Stimulated activated CD8-positive, alpha-beta memory T cell treated with anti-CD3 and anti-CD28 coated beads, Interleukin-4, amount 100 ng/mL, for 1 hour (primary cell): ENCODE results near the gene NDUFV1.
"Not testable (repeated sequence)": the region's sequence is repeated elsewhere in the genome, so short reads cannot be mapped to it uniquely, and the experiment has no call there.

Experiments used
- DNase-seq, 2 donors: peaks; one replicate each; pipeline ENCODE4 v3.0.0-alpha.2; 2020; ENCODE audit warnings: low read depth in 2 of 2, low spot score in 1 of 2

The NDUFV1 gene

DNA sequence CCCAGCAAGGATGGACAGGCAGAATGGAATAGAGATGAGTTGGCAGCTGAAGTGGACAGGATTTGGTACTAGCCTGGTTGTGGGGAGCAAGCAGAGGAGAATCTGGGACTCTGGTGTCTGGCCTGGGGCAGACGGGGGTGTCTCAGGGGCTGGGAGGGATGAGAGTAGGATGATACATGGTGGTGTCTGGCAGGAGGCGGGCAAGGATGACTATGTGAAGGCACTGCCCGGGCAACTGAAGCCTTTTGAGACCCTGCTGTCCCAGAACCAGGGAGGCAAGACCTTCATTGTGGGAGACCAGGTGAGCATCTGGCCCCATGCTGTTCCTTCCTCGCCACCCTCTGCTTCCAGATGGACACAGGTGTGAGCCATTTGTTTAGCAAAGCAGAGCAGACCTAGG is 20.8 kb upstream of the NDUFV1 start:
- no peak for DNase-seq

DNA sequence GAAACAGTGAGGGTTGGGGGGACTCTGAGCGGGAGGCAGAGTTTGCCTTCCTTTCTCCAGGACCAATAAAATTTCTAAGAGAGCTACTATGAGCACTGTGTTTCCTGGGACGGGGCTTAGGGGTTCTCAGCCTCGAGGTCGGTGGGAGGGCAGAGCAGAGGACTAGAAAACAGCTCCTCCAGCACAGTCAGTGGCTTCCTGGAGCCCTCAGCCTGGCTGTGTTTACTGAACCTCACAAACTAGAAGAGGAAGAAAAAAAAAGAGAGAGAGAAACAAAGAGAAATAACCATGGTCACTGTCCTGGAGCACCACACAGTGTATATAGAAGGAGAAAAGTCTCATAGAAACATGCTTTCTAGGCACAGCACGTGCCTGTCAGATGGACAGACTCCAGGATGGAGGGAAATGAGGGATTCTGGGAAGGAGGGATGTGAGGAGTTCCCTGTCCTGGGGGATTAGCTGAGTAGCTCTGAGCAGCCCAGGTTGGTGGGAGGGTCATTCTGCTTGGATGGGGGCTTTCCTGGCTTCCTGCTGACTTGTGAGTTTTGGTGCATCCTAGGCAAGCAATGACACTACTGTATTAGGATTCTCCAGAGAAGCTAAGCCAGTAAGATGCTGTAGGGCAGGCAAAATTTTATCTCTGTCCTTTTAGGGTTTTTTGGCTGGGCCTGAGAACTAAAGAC is 20.0 kb upstream of the NDUFV1 start:
- DNase-seq = no peak

DNA sequence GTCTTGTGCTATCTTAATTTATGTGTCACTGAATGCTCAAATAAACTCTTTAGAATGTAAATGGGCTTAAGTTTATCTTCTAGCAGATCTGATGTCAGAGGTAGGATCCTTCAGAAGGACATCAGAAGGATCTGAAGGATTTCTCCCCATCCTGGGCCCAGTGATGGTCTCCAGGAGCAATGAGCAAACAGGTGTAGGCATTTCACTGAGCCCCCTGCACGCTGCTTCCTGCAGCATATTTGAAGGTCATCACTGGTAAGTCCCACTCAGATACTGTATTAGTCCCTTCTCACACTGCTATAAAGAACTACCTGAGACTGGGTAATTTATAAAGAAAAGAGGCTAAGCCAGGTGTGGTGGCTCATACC is 18.6 kb upstream of the NDUFV1 start:
- DNase-seq = no peak

- DNase-seq = not testable (repeated sequence)
Measured at GRCh38 chr11:67588899-67589415, 17.8 kb upstream of the NDUFV1 start.

- DNase-seq = no peak
Measured at GRCh38 chr11:67592880-67593564, 13.7 kb upstream of the NDUFV1 start.

- DNase-seq = no peak
Measured at GRCh38 chr11:67593565-67593905, 13.2 kb upstream of the NDUFV1 start.

GRCh38 chr11:67594480-67594879 is 12.3 kb upstream of the NDUFV1 start:
- no peak for DNase-seq

- DNase-seq = no peak
Measured at GRCh38 chr11:67596753-67597300, 9.9 kb upstream of the NDUFV1 start.

DNA sequence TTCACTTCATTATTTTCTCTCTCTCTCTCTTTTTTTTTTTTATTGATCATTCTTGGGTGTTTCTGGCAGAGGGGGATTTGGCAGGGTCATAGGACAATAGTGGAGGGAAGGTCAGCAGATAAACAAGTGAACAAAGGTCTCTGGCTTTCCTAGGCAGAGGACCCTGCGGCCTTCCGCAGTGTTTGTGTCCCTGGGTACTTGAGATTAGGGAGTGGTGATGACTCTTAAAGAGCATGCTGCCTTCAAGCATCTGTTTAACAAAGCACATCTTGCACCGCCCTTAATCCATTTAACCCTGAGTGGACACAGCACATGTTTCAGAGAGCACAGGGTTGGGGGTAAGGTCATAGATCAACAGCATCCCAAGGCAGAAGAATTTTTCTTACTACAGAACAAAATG is 9.3 kb upstream of the NDUFV1 start:
- not testable (repeated sequence) for DNase-seq

DNA sequence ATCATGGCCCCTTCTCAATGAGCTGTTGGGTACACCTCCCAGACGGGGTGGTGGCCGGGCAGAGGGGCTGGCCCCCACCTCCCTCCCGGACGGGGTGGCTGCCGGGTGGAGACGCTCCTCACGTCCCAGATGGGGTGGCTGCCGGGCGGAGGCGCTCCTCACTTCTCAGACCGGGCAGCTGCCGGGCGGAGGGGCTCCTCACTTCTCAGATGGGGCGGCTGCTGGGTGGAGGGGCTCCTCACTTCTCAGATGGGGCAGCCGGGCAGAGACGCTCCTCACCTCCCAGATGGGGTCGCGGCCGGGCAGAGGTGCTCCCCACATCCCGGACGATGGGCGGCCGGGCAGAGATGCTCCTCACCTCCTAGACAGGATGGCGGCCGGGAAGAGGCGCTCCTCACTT is 8.8 kb upstream of the NDUFV1 start:
- not testable (repeated sequence) for DNase-seq

- DNase-seq = no peak
Measured at GRCh38 chr11:67599149-67599548, 7.6 kb upstream of the NDUFV1 start.

GRCh38 chr11:67600324-67601029 is 6.3 kb upstream of the NDUFV1 start:
- DNase-seq = no peak

DNA sequence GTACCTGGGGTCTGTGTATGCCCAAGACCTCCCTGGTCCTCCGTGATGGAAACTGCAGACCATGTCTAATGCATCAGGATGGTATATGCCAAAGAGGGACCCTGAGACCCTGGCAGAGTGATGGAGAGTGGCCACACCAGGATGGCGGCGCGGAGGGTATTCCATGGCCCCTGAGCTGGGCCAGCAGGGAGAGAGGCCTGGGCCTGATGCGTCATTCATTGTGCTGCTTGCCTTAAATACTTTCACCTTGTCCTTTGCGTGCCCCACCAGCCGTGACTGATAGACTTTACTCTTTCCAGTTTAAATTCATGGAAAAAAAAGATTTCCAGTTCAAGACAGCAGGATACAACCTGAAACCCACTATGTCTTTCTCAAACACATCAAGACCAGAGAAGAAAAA is 5.6 kb upstream of the NDUFV1 start:
- no peak for DNase-seq

DNA sequence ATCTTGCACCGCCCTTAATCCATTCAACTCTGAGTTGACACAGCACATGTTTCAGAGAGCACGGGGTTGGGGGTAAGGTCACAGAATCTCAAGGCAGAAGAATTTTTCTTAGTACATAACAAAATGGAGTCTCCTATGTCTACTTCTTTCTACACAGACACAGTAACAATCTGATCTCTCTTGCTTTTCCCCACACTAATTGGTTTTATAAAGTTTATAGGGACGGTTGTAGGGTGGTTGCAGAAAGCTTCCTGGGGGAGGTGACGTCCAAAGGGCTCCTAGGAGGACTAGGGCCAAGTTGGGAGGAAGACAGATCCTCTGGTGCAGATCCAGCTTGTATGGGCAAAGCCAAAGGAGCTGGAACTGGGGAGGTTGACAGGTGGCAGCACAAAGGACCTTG is 2.6 kb upstream of the NDUFV1 start:
- not testable (repeated sequence) for DNase-seq

- no peak for DNase-seq
Measured at GRCh38 chr11:67604815-67605214, 1.9 kb upstream of the NDUFV1 start.

- DNase-seq = no peak
Measured at GRCh38 chr11:67605231-67606011, 1.3 kb upstream of the NDUFV1 start.

GRCh38 chr11:67606093-67606491 is 644 bp upstream of the NDUFV1 start:
- no peak for DNase-seq

DNA sequence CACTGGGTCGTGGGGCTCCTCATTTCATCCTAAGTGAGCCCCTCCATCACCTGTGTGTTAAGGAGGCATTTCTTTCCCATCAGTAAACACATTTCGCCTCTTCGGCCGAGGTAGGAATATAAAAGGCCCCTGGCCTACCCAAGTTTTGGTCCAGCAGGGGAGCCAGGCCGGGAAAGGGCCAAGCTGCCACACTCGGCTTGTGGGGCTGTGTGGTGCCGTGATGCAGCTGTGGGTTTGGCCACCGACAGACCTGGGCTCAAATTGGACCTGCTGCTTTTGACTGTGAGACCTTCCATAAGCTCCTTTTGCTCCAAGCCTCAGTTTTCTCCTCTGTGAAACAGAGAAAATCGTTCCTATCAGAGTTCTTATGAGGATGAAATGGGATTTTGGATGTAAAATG is 771 bp downstream of the NDUFV1 start:
- no peak for DNase-seq

DNA sequence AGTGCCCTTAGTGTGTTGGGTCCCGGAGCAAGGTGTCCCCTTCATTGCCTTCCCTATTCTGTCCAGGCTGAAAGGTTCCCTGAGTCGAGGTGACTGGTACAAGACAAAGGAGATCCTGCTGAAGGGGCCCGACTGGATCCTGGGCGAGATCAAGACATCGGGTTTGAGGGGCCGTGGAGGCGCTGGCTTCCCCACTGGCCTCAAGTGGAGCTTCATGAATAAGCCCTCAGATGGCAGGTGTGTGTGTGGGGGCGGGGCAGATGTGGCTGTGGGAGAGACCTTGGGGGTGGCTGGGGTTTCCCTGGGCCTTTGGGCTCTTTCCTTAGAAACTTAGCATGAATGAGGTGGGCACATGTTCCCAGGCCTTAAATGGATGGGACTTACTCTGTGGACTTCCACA is 1.8 kb downstream of the NDUFV1 start:
- DNase-seq = no peak

DNA sequence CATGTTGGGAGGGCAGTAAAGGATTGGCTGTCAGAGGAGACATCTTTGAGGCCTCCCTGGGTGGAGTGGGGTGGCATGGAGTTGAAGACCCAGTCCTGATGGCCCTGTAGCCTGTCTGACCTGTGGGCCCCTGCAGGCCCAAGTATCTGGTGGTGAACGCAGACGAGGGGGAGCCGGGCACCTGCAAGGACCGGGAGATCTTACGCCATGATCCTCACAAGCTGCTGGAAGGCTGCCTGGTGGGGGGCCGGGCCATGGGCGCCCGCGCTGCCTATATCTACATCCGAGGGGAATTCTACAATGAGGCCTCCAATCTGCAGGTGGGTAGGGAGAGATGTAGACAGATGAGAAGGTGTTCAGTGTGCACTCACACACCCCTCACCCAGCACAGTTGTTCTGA is 2.6 kb downstream of the NDUFV1 start:
- DNase-seq = no peak

DNA sequence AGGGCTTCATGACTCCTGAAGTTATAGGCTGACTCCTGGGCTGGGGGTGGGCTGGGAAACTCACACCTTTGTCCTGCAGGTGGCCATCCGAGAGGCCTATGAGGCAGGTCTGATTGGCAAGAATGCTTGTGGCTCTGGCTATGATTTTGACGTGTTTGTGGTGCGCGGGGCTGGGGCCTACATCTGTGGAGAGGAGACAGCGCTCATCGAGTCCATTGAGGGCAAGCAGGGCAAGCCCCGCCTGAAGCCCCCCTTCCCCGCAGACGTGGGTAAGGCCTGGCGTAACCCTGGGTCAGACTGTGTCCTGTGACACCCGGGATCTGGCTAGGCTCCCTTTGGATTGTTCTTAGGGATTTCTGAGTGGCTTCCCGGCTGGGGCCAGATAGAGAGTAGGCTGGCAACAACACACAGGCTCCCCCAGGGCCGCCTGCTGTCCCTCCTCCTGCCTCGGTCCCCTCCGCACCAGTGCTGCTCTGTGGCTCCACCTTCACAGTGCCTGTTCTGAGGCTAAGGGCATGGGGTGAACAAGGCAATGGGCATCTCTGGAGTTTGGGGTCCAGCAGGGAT is 3.6 kb downstream of the NDUFV1 start:
- no peak for DNase-seq
